ENCODE measurements around the gene PCBP4. TPM values are rescaled to one million over a fixed set of nuclear protein-coding genes. Genes with fewer than 3 reads are reported as not detected.

The PCBP4 gene
- polyA plus RNA-seq, 4 donors: 24.0 to 60.8 (median 39.2) TPM

DNA sequence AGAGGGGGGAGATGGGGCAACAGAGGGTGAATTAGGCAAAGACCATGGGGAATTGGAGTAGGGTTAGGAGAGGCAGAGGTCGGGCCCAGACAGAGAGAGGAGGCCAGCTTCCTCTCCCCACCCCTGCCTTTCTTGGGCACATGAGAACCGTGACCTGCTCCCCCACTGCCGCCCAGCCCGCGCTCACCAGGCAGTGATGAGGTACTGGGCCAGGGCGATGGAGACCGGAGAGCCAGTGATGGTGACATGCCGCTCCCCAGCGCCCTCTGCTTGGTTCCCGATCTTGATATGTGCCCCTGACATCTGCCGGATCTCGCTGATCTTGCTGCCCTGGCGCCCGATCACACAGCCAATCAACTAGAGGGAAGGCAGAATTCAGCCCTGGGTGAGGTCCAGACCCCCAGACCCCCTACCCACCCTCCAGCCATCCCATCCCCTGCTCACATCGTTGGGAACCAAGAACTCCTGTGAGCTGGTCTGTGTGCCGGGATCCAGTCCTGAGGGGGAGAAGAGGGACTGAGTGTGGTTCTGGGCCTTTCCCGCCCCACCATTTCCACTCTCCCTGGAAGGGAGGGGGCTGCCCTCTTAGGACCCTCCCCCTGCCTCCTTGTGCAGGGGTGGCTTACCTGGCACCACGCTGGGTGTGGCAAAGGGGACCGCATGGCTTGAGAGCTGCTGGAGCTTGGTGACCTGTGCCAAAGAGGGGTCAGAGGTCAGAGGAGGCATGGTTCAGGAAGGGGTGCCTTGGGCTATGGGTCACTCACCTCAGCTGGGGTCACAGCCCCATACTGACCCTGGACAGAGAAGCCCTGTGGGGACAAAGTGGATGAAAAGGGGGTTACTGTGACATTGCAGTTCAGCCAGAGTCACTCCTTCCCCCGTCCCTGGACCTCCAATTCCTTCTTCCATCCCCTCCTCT lies 8.4 kb downstream of the PCBP4 start:
- no peak for FAIRE-seq
- H3K36me3 ChIP-seq (ENCODE audit: control insufficient read depth in 3 of 3, insufficient read depth in 2 of 3, low read depth in 1 of 3, low read length in 3 of 3): peaks cover 0 to 36% (median 2%) of the 10 kb centered on the region in 3 donors
- H3K4me3 ChIP-seq (ENCODE audit: low read depth in 1 of 3, low read length in 3 of 3): no peak overlapping the region
- H3K9me3 ChIP-seq (ENCODE audit: control insufficient read depth in 2 of 2, insufficient read depth in 1 of 2, low read depth in 1 of 2, low read length in 1 of 2): peaks cover 0 to 4% of the 10 kb centered on the region in 2 donors
- H3K27ac ChIP-seq (ENCODE audit: low read depth in 1 of 3, low read length in 2 of 3): no peak overlapping the region
- peaks cover 0 to 25% (median 7%) of the 10 kb centered on the region in 3 donors for H3K4me1 ChIP-seq (ENCODE audit: control insufficient read depth in 3 of 3, insufficient read depth in 2 of 3, low read depth in 1 of 3, low read length in 2 of 3)
- WGBS, 3 donors: 92 to 94% (median 93%) methylated on average over 17 to 20 of the region's 20 CpGs
- no peak for DNase-seq
- H3K27me3 ChIP-seq (ENCODE audit: control insufficient read depth in 3 of 3, insufficient read depth in 3 of 3, low read length in 3 of 3): peaks cover 0 to 24% (median 3%) of the 10 kb centered on the region in 3 donors

DNA sequence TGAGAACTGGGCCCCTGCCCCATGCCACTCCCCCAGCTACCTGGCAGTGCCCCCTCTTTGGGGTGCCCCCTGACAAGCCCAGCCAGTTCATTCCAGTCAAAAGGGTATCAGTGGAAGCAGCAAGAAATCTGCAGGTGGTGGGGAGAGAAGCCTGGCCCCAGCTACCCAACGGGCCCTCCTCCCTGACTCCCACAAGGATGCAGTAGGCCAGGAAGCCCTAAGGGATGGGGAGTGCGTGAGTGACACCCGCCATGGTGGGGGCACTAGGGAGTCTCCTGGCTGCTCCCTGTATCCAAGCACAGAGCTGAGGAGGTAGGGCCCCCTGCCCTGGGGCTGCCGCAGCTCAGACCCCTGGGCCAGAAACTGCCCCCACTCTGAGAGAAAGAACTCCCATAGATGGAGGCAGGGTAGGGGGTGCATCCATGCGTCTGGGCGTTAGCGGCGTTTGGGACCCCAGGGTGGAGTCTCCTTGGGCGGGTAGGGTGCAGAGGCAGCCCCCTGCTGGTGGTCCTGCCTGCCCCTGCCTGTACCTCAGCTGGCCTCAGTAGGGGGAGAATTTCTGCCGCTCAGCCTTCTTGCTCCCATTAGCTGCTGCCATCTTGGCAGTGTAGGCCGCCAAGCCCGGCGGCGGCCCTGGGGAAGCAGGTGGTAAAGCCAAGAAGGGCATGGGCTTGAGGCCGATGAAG lies 9.6 kb downstream of the PCBP4 start:
- no peak for FAIRE-seq
- Histone ChIP-seq H3K27me3 (ENCODE audit: control insufficient read depth in 3 of 3, insufficient read depth in 3 of 3, low read length in 3 of 3) (peaks cover 0 to 31% (median 3%) of the 10 kb centered on the region in 3 donors), H3K4me3 (ENCODE audit: low read depth in 1 of 3, low read length in 3 of 3) (no peak overlapping the region), H3K4me1 (ENCODE audit: control insufficient read depth in 3 of 3, insufficient read depth in 2 of 3, low read depth in 1 of 3, low read length in 2 of 3) (peaks cover 0 to 22% (median 7%) of the 10 kb centered on the region in 3 donors), H3K27ac (ENCODE audit: low read depth in 1 of 3, low read length in 2 of 3) (no peak overlapping the region), H3K9me3 (ENCODE audit: control insufficient read depth in 2 of 2, insufficient read depth in 1 of 2, low read depth in 1 of 2, low read length in 1 of 2) (peaks cover 0 to 4% of the 10 kb centered on the region in 2 donors), H3K36me3 (ENCODE audit: control insufficient read depth in 3 of 3, insufficient read depth in 2 of 3, low read depth in 1 of 3, low read length in 3 of 3) (peaks cover 0 to 36% (median 2%) of the 10 kb centered on the region in 3 donors)
- 95 to 97% (median 97%) methylated on average over 15 of the region's 15 CpGs for WGBS, 3 donors
- DNase-seq: no peak

DNA sequence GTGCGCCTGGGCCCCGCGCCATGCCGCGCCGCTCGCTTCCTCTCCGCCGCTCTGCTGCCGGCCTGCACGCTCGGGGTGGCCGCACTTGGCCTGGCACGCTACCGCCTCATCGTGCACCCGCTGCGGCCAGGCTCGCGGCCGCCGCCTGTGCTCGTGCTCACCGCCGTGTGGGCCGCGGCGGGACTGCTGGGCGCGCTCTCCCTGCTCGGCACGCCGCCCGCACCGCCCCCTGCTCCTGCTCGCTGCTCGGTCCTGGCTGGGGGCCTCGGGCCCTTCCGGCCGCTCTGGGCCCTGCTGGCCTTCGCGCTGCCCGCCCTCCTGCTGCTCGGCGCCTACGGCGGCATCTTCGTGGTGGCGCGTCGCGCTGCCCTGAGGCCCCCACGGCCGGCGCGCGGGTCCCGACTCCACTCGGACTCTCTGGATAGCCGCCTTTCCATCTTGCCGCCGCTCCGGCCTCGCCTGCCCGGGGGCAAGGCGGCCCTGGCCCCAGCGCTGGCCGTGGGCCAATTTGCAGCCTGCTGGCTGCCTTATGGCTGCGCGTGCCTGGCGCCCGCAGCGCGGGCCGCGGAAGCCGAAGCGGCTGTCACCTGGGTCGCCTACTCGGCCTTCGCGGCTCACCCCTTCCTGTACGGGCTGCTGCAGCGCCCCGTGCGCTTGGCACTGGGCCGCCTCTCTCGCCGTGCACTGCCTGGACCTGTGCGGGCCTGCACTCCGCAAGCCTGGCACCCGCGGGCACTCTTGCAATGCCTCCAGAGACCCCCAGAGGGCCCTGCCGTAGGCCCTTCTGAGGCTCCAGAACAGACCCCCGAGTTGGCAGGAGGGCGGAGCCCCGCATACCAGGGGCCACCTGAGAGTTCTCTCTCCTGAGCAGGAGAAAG lies 11.1 kb downstream of the PCBP4 start:
- peaks cover 0 to 4% of the 10 kb centered on the region in 2 donors for H3K9me3 ChIP-seq (ENCODE audit: control insufficient read depth in 2 of 2, insufficient read depth in 1 of 2, low read depth in 1 of 2, low read length in 1 of 2)
- H3K36me3 ChIP-seq (ENCODE audit: control insufficient read depth in 3 of 3, insufficient read depth in 2 of 3, low read depth in 1 of 3, low read length in 3 of 3): peaks cover 0 to 36% (median 2%) of the 10 kb centered on the region in 3 donors
- peak overlapping the region in 1 of 3 donors; percentile 42 for H3K4me3 ChIP-seq (ENCODE audit: low read depth in 1 of 3, low read length in 3 of 3)
- peaks cover 0 to 8% (median 7%) of the 10 kb centered on the region in 3 donors for H3K4me1 ChIP-seq (ENCODE audit: control insufficient read depth in 3 of 3, insufficient read depth in 2 of 3, low read depth in 1 of 3, low read length in 2 of 3)
- FAIRE-seq (no peak), DNase-seq (peak in 1 of 2 donors; percentile 75)
- peak overlapping the region in 1 of 3 donors; percentile 33 for H3K27ac ChIP-seq (ENCODE audit: low read depth in 1 of 3, low read length in 2 of 3)
- H3K27me3 ChIP-seq (ENCODE audit: control insufficient read depth in 3 of 3, insufficient read depth in 3 of 3, low read length in 3 of 3): peaks cover 0 to 31% (median 3%) of the 10 kb centered on the region in 3 donors
- WGBS, 3 donors: 3 to 6% (median 5%) methylated on average over 83 to 97 of the region's 97 CpGs

DNA sequence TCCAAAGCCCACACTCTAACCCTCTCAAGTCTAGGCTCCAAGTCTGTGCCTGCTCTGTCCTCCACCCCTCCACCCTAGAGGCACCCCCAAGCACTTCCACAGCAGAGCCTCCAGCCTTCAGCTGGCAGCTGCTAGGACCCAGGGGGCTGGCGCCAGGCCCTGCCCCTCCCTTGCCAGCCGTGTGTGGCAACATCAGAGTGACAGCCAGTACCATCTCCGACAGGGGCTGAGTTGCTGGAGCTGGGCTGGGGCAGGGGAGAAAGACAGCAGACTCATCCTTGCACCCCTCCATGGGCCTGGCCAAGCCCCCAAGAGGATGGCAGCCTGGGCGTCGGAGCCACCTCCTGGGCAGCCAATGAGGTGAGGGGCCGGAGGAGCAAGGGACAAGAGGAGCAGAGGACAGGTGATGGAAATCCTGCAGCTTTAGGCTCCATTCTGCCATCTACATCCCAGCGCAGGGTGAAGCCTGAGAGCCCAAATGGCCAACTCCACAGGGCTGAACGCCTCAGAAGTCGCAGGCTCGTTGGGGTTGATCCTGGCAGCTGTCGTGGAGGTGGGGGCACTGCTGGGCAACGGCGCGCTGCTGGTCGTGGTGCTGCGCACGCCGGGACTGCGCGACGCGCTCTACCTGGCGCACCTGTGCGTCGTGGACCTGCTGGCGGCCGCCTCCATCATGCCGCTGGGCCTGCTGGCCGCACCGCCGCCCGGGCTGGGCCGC lies 11.9 kb downstream of the PCBP4 start, which contains the start of gene GPR62:
TSS of gene GPR62 (plus strand) at position 207 of the 718 bp plus-strand sequence. CDS start at position 479, 272 bp downstream.
- Histone ChIP-seq H3K27ac (ENCODE audit: low read depth in 1 of 3, low read length in 2 of 3) (peak within 1 kb of the TSS in 1 of 3 donors; percentile 33), H3K4me3 (ENCODE audit: low read depth in 1 of 3, low read length in 3 of 3) (peak within 1 kb of the TSS in 1 of 3 donors; percentile 42), H3K36me3 (ENCODE audit: control insufficient read depth in 3 of 3, insufficient read depth in 2 of 3, low read depth in 1 of 3, low read length in 3 of 3) (peaks cover 0 to 30% (median 2%) of the 10 kb centered on the region in 3 donors), H3K27me3 (ENCODE audit: control insufficient read depth in 3 of 3, insufficient read depth in 3 of 3, low read length in 3 of 3) (peaks cover 0 to 31% (median 3%) of the 10 kb centered on the region in 3 donors), H3K4me1 (ENCODE audit: control insufficient read depth in 3 of 3, insufficient read depth in 2 of 3, low read depth in 1 of 3, low read length in 2 of 3) (peaks cover 0 to 7% (median 6%) of the 10 kb centered on the region in 3 donors), H3K9me3 (ENCODE audit: control insufficient read depth in 2 of 2, insufficient read depth in 1 of 2, low read depth in 1 of 2, low read length in 1 of 2) (peaks cover 0 to 4% of the 10 kb centered on the region in 2 donors)
- FAIRE-seq: no peak
- no peak for DNase-seq
- 23 to 35% (median 26%) methylated on average over 33 of the region's 33 CpGs for WGBS, 3 donors

DNA sequence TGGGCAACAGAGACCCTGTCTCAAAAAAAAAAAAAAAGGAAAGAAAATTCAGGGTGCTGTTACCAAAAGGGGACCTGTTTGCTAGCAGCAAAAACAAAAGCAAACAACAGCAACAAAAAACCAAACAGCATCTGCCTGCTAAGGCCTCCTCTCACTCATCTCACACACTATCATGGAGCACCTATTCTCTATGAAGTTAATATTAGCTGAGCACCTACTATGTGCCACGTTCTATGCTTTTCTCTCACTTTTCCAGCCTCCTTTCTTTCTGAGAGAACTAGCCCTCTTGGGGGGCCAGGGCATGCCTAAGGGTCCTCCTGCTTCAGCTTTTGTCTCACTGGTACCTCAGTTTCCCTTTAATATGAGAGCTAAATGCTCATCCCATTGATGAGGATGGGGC lies 12.5 kb downstream of the PCBP4 start:
- H3K27me3 ChIP-seq (ENCODE audit: control insufficient read depth in 3 of 3, insufficient read depth in 3 of 3, low read length in 3 of 3): peaks cover 0 to 31% (median 3%) of the 10 kb centered on the region in 3 donors
- H3K4me1 ChIP-seq (ENCODE audit: control insufficient read depth in 3 of 3, insufficient read depth in 2 of 3, low read depth in 1 of 3, low read length in 2 of 3): peaks cover 0 to 7% (median 6%) of the 10 kb centered on the region in 3 donors
- H3K27ac ChIP-seq (ENCODE audit: low read depth in 1 of 3, low read length in 2 of 3): no peak overlapping the region
- no peak for DNase-seq
- WGBS, 3 donors: 71 to 90% (median 82%) methylated on average over 1 of the region's 1 CpG
- H3K9me3 ChIP-seq (ENCODE audit: control insufficient read depth in 2 of 2, insufficient read depth in 1 of 2, low read depth in 1 of 2, low read length in 1 of 2): peaks cover 0 to 4% of the 10 kb centered on the region in 2 donors
- no peak overlapping the region for H3K4me3 ChIP-seq (ENCODE audit: low read depth in 1 of 3, low read length in 3 of 3)
- no peak for FAIRE-seq
- H3K36me3 ChIP-seq (ENCODE audit: control insufficient read depth in 3 of 3, insufficient read depth in 2 of 3, low read depth in 1 of 3, low read length in 3 of 3): peaks cover 0 to 24% (median 2%) of the 10 kb centered on the region in 3 donors

DNA sequence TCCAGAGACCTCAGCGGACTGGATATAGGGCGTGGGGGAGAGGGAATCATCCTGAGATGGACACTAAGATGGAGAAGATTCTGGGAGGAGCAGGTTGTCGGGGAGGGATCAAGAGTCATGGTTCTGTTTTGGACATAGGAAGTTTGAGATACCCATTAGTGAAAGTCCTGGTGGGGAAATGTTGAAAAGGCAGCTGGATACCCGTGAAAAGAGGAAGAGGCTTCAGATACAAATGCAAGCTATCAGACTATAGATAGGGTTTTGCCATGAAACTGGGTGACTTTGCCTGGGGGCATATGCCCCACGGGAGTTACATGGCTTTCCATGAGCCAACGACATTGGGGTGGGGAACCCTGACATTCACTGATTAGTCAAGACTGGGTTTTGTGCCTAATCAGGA lies 13.1 kb downstream of the PCBP4 start:
- Histone ChIP-seq H3K4me1 (ENCODE audit: control insufficient read depth in 3 of 3, insufficient read depth in 2 of 3, low read depth in 1 of 3, low read length in 2 of 3) (peaks cover 0 to 7% (median 6%) of the 10 kb centered on the region in 3 donors), H3K4me3 (ENCODE audit: low read depth in 1 of 3, low read length in 3 of 3) (no peak overlapping the region), H3K36me3 (ENCODE audit: control insufficient read depth in 3 of 3, insufficient read depth in 2 of 3, low read depth in 1 of 3, low read length in 3 of 3) (peaks cover 0 to 20% (median 2%) of the 10 kb centered on the region in 3 donors), H3K27ac (ENCODE audit: low read depth in 1 of 3, low read length in 2 of 3) (no peak overlapping the region), H3K9me3 (ENCODE audit: control insufficient read depth in 2 of 2, insufficient read depth in 1 of 2, low read depth in 1 of 2, low read length in 1 of 2) (peaks cover 0 to 4% of the 10 kb centered on the region in 2 donors), H3K27me3 (ENCODE audit: control insufficient read depth in 3 of 3, insufficient read depth in 3 of 3, low read length in 3 of 3) (peaks cover 0 to 31% (median 3%) of the 10 kb centered on the region in 3 donors)
- 59 to 69% (median 66%) methylated on average over 6 of the region's 6 CpGs for WGBS, 3 donors
- FAIRE-seq (no peak), DNase-seq (no peak)

DNA sequence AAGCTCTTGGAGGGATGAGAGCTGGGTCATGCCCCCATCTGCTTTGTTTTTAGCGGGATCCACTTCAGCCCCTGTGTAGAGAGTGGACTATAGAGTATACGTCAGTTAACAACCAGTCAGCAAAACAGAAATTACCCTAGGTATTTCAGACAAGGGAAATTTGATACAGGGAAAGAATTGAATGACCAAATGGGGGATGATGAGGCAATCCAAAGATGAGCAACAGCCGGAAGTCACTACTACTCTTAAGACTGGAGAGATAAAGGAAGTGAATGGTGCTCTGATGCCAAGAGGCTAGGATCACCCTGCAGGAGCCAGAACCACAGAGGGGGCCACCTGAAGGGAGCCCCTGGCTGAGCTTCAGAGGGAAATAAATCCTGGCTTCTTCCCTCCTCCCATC lies 13.8 kb downstream of the PCBP4 start:
- H3K36me3 ChIP-seq (ENCODE audit: control insufficient read depth in 3 of 3, insufficient read depth in 2 of 3, low read depth in 1 of 3, low read length in 3 of 3): peaks cover 0 to 14% (median 2%) of the 10 kb centered on the region in 3 donors
- DNase-seq (no peak), FAIRE-seq (no peak)
- H3K27ac ChIP-seq (ENCODE audit: low read depth in 1 of 3, low read length in 2 of 3): no peak overlapping the region
- peaks cover 0 to 7% (median 6%) of the 10 kb centered on the region in 3 donors for H3K4me1 ChIP-seq (ENCODE audit: control insufficient read depth in 3 of 3, insufficient read depth in 2 of 3, low read depth in 1 of 3, low read length in 2 of 3)
- H3K4me3 ChIP-seq (ENCODE audit: low read depth in 1 of 3, low read length in 3 of 3): no peak overlapping the region
- H3K9me3 ChIP-seq (ENCODE audit: control insufficient read depth in 2 of 2, insufficient read depth in 1 of 2, low read depth in 1 of 2, low read length in 1 of 2): peaks cover 0 to 4% of the 10 kb centered on the region in 2 donors
- peaks cover 0 to 31% (median 3%) of the 10 kb centered on the region in 3 donors for H3K27me3 ChIP-seq (ENCODE audit: control insufficient read depth in 3 of 3, insufficient read depth in 3 of 3, low read length in 3 of 3)
- 67 to 84% (median 70%) methylated on average over 3 of the region's 3 CpGs for whole genome bisulfite sequencing, 3 donors
